Measurements from ENCODE around the gene RPUSD3.

The RPUSD3 gene

GRCh38 chr3:9803494-9803893 is 40.3 kb downstream of the RPUSD3 start:
- no peak for DNase-seq (ENCODE audit: extremely low read depth, low read depth)
- TF ChIP-seq, protein P1, sequence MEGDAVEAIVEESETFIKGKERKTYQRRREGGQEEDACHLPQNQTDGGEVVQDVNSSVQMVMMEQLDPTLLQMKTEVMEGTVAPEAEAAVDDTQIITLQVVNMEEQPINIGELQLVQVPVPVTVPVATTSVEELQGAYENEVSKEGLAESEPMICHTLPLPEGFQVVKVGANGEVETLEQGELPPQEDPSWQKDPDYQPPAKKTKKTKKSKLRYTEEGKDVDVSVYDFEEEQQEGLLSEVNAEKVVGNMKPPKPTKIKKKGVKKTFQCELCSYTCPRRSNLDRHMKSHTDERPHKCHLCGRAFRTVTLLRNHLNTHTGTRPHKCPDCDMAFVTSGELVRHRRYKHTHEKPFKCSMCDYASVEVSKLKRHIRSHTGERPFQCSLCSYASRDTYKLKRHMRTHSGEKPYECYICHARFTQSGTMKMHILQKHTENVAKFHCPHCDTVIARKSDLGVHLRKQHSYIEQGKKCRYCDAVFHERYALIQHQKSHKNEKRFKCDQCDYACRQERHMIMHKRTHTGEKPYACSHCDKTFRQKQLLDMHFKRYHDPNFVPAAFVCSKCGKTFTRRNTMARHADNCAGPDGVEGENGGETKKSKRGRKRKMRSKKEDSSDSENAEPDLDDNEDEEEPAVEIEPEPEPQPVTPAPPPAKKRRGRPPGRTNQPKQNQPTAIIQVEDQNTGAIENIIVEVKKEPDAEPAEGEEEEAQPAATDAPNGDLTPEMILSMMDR (IDR thresholded peaks at IDR 0.05; ENCODE audit: low read depth, low read length, missing control alignments): no peak
- H3K4me3 ChIP-seq (replicated peaks; ENCODE audit: low read depth, low read length): no peak overlapping the region

GRCh38 chr3:9800529-9800928 is 43.3 kb downstream of the RPUSD3 start:
- TF ChIP-seq, protein P1 (IDR thresholded peaks at IDR 0.05; ENCODE audit: low read depth, low read length, missing control alignments): peak; percentile 36
- no peak for DNase-seq (ENCODE audit: extremely low read depth, low read depth)
- H3K4me3 ChIP-seq (replicated peaks; ENCODE audit: low read depth, low read length): no peak overlapping the region

- TF ChIP-seq, protein P1 (IDR thresholded peaks at IDR 0.05; ENCODE audit: low read depth, low read length, missing control alignments): no peak
Observed at GRCh38 chr3:9797196-9797945, 46.4 kb downstream of the RPUSD3 start.

GRCh38 chr3:9795207-9795606 is 48.6 kb downstream of the RPUSD3 start:
- DNase-seq (ENCODE audit: extremely low read depth, low read depth): no peak
- TF ChIP-seq, protein P1 (IDR thresholded peaks at IDR 0.05; ENCODE audit: low read depth, low read length, missing control alignments): no peak
- H3K4me3 ChIP-seq (replicated peaks; ENCODE audit: low read depth, low read length): no peak overlapping the region

More at GRCh38 chr3:9797196-9797945, 46.4 kb downstream of the RPUSD3 start:
- no peak for DNase-seq (ENCODE audit: extremely low read depth, low read depth)
- no peak overlapping the region for H3K4me3 ChIP-seq (replicated peaks; ENCODE audit: low read depth, low read length)

DNA sequence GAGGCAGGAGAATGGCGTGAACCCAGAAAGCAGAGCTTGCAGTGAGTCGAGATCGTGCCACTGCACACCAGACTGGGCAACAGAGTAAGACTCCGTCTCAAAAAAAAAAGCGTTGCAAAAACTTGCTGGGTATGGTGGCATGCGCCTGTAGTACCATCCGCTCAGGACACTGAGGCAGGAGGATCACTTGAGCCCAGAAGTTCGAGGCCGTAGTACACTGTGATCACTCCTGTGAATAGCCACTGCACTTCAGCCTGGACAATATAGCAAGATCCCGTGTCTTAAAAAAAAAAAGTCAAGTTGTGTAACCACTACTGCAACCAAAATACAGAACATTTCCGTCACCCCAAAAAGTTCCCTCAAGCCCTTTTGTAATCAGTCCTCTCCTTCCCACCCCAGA is 49.4 kb downstream of the RPUSD3 start:
- DNase-seq (ENCODE audit: extremely low read depth, low read depth): no peak
- H3K4me3 ChIP-seq (replicated peaks; ENCODE audit: low read depth, low read length): peak overlapping the region; percentile 81
- TF ChIP-seq, protein P1 (IDR thresholded peaks at IDR 0.05; ENCODE audit: low read depth, low read length, missing control alignments): no peak

DNA sequence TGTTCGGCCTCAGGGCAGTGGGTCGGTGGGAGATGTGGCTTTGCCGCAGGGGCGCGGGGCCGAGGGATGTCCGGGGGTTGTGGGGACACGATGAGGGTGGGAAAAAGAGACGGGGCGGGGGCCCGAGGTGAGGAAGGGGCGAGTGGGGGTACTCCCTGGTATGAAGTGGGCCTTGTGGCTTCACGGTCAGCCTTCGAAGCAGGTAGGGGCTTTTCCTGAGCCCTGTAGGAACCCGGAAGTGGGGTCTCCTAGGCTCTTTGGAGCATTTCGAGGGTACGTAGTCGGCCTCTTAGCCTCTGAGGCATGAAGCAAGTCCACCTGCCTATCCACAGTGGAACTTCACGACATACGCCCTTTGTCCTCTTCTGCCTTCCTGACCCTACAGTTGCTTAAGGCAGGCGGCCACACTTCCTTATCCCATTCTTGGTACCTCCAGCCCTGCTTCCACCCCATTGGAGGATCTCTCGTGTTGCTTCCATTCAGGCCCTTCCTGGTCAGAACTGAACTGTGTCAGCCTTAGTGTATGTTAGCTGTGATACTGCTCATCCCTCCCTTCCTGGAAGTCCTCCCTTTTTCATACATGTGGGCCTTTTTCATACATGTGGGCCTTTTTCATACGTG is 50.5 kb downstream of the RPUSD3 start:
- H3K4me3 ChIP-seq (replicated peaks; ENCODE audit: low read depth, low read length): peak overlapping the region; percentile 81
- TF ChIP-seq, protein P1 (IDR thresholded peaks at IDR 0.05; ENCODE audit: low read depth, low read length, missing control alignments): no peak
- no peak for DNase-seq (ENCODE audit: extremely low read depth, low read depth)
